Fibroblast of lung (primary cell): ENCODE data around the gene ST8SIA4.

ENCODE experiments used
- CTCF ChIP-seq, 2 donors: IDR thresholded peaks in 1 of 2; conservative IDR thresholded peaks in 1 of 2; 1 replicate in 1 of 2; 2 replicates in 1 of 2; pipeline ENCODE4 v1.5.1; 2011 to 2012; ENCODE audit warnings: low read length in 2 of 2, control low read depth in 1 of 2, inconsistent platforms in 1 of 2, low read depth in 1 of 2, mild to moderate bottlenecking in 1 of 2
- EZH2 ChIP-seq: IDR thresholded peaks from 2 replicates; pipeline ENCODE4 v1.5.1; 2012; ENCODE audit warnings: low read length, control low read depth, mild to moderate bottlenecking; ENCODE audit errors: missing control alignments

- no peak for TF ChIP-seq CTCF (conservative IDR thresholded peaks at IDR 0.05 in 1 of 2, IDR thresholded peaks at IDR 0.05 in 1 of 2; ENCODE audit: low read depth in 1 of 2, low read length in 2 of 2)
- no peak for TF ChIP-seq EZH2
Observed at GRCh38 chr5:100900796-100901781, 2.0 kb downstream of the ST8SIA4 start.
